ENCODE measurements around the gene ZNF823.

- TF ChIP-seq CTCF (conservative IDR thresholded peaks at IDR 0.05; ENCODE audit: low read depth, low read length) (no peak), BHLHE40 (IDR thresholded peaks at IDR 0.05; ENCODE audit: low read depth, low read length) (no peak), POLR2A (IDR thresholded peaks at IDR 0.05; ENCODE audit: low read depth, low read length) (no peak), RFX5 (IDR thresholded peaks at IDR 0.05; ENCODE audit: low read depth, low read length) (no peak), FOS (IDR thresholded peaks at IDR 0.05; ENCODE audit: low read depth, low read length) (no peak), MAZ (IDR thresholded peaks at IDR 0.05; ENCODE audit: borderline replicate concordance, low read depth, low read length) (no peak), SMC3 (IDR thresholded peaks at IDR 0.05; ENCODE audit: low read depth, low read length) (no peak), RCOR1 (IDR thresholded peaks at IDR 0.05; ENCODE audit: insufficient replicate concordance, low read length) (no peak)
Measured at GRCh38 chr19:11736696-11737095, 2.0 kb downstream of the ZNF823 start.
